ENCODE data around the gene TRIM29.

- TF ChIP-seq ZNF274 (IDR thresholded peaks at IDR 0.05; ENCODE audit: low read depth, low read length) (no peak), SUZ12 (IDR thresholded peaks at IDR 0.05; ENCODE audit: extremely low read depth, insufficient read depth, insufficient read length) (no peak), YY1 (IDR thresholded peaks at IDR 0.05; ENCODE audit: insufficient read depth, insufficient read length) (no peak)
Observed at GRCh38 chr11:120183701-120184141, 45.8 kb upstream of the TRIM29 start.
